Spleen (tissue), 11 donors: Measurements from ENCODE around the gene CRTC3. TPM values are rescaled to one million over a fixed set of nuclear protein-coding genes. Genes with fewer than 3 reads are reported as not detected.
A peak's percentile ranks its signal among the peaks of the same experiment; 100 is the strongest.

Experiments used
- DNase-seq: peaks from one replicate; pipeline ENCODE4 v3.0.0-alpha.2; 2020
- H3K27ac ChIP-seq, 8 donors: fragments of 200-600 bp; sonication (generic) in 7 of 8; 1 replicate in 4 of 8; 2 replicates in 4 of 8; pipeline versions ENCODE4 v1.5.0 to v1.8.0; 2016 to 2021; ENCODE audit warnings: inconsistent platforms in 4 of 8, mild to moderate bottlenecking in 4 of 8, moderate library complexity in 1 of 8
- H3K27me3 ChIP-seq, 7 donors: fragments of 200-600 bp; sonication (generic) in 6 of 7; replicated peaks in 1 of 7; 1 replicate in 4 of 7; 2 replicates in 3 of 7; pipeline versions ENCODE4 v1.5.0 to v1.8.0; 2016 to 2021; ENCODE audit warnings: inconsistent platforms in 3 of 7, mild to moderate bottlenecking in 1 of 7
- H3K36me3 ChIP-seq, 6 donors: fragments of 200-600 bp; sonication (generic) in 5 of 6; 1 replicate in 4 of 6; 2 replicates in 2 of 6; pipeline versions ENCODE4 v1.5.0 to v1.8.0; 2016 to 2021; ENCODE audit warnings: inconsistent platforms in 2 of 6
- H3K4me1 ChIP-seq, 6 donors: fragments of 200-600 bp; sonication (generic) in 5 of 6; 1 replicate in 3 of 6; 2 replicates in 3 of 6; pipeline versions ENCODE4 v1.5.0 to v1.8.0; 2016 to 2021; ENCODE audit warnings: inconsistent platforms in 3 of 6
- H3K4me3 ChIP-seq, 8 donors: fragments of 200-600 bp; sonication (generic) in 7 of 8; 1 replicate in 4 of 8; 2 replicates in 4 of 8; pipeline versions ENCODE4 v1.5.0 to v1.8.0; 2016 to 2021; ENCODE audit warnings: inconsistent platforms in 4 of 8, mild to moderate bottlenecking in 4 of 8, moderate library complexity in 2 of 8
- H3K9me3 ChIP-seq, 8 donors: fragments of 200-600 bp; sonication (generic) in 7 of 8; 1 replicate in 4 of 8; 2 replicates in 4 of 8; pipeline versions ENCODE4 v1.5.0 to v1.8.0; 2016 to 2021; ENCODE audit warnings: inconsistent platforms in 4 of 8
- POLR2A ChIP-seq, 3 donors: fragments of 450-650 bp; IDR thresholded peaks; one replicate each; pipeline ENCODE4 v1.5.1; 2017; ENCODE audit warnings: antibody characterized with exemption in 3 of 3, mild to moderate bottlenecking in 1 of 3
- POLR2AphosphoS5 ChIP-seq, 3 donors: sonication (generic); formaldehyde crosslinking; IDR thresholded peaks; one replicate each; pipeline ENCODE4 v1.5.1; 2017; ENCODE audit warnings: antibody characterized with exemption in 3 of 3
- WGBS, 5 donors: extraction: QIAGEN DNeasy Blood & Tissue Kit in 3 of 5; methylation state at CpG; one replicate each; pipeline versions ENCODE4 v1.1.5 to v1.1.7; 2013 to 2018; 5-methylcytosine and 5-hydroxymethylcytosine counted together
- intact Hi-C: fragments of 100-400 bp; cut with DNase I; formaldehyde crosslinking; loops from one replicate; pipeline ENCODE4 v1.15.0; 2023; ENCODE audit warnings: low total_unique reads
- polyA plus RNA-seq, 3 donors: library from polyadenylated mRNA; stranded (reverse); fragments of 200-250 nt; gene quantifications; one replicate each; pipeline ENCODE4 v1.2.1, GENCODE V29; 2013
- total RNA-seq, 7 donors: library from RNA; depleted of rRNA in 3 of 7; stranded (reverse); fragments of >200 nt in 3 of 7; fragmentation: NEBNext Ultra II Directional in 4 of 7; extraction: Animal tissue kit (Norgen Biotek cat#: 25700) in 4 of 7; gene quantifications; one replicate each; pipeline versions ENCODE4 v1.1.0 to v1.2.1, GENCODE V29; 2016 to 2021
- TF ChIP-seq, protein P1 (sequence below), 11 experiments: fragments of 200-600 bp in 7 of 11; fragments of 450-650 bp in 4 of 11; sonication (generic) in 4 of 11; IDR thresholded peaks in 8 of 11; conservative IDR thresholded peaks in 3 of 11; 1 replicate in 7 of 11; 2 replicates in 4 of 11; pipeline versions ENCODE4 v1.4.0 to v1.8.0; 2016 to 2021; ENCODE audit warnings: antibody characterized with exemption in 11 of 11, inconsistent platforms in 4 of 11, mild to moderate bottlenecking in 1 of 11
- donor health status: healthy with polysubstance abuse.
- donor health status: DM: no; HTN: no; CAD: no; lungs with moderate emphysema.
- donor health status: DM: no; HTN: no; CAD: no.
- donor health status: Bipolar disorder and iron deficiency.
- donor health status: healthy.
- donor health status: DM: no; HTN: no; CAD: no.
- donor health status: DM: yes; HTN: yes; CAD: no.

CRTC3 gene
- total and polyA plus RNA-seq, 10 donors: 7.7 to 51.2 (median 43.4) TPM

- no peak for DNase-seq
- intact Hi-C loops: no loop called here
Observed at GRCh38 chr15:90640862-90641261, 111.1 kb downstream of the CRTC3 start.

DNA sequence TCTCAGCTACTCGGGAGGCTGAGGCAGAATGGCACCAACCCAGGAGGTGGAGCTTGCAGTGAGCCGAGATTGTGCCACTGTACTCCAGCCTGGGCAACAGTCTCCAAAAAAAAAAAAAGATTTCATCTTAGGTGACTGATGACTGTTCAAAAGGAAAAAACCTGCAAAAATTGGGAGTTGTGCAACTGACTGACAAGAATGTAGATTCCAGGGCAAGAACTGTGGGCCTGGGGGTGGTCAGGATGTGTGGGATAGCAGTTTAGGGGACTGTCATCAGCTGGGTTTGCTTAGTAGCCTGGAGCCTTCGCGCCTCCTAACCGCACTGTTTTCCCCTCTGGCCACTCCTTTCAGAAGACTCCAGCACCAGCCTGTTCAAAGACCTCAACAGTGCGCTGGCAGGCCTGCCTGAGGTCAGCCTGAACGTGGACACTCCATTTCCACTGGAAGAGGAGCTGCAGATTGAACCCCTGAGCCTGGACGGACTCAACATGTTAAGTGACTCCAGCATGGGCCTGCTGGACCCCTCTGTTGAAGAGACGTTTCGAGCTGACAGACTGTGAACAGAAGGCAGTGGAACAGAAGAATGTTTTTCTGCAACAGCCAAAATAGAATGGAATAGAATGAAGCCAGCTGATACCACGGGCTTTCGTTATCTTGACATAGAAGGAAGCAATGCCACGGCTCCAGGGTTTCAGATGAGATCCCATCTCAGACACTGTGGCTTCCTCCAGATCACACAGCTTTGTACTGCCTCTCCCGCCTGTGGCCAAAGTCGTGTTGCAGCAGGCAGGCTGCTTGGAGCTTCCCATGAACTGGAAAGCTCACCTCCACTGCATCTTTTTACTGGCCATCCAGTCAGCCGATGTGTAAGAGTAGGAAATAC lies 112.1 kb downstream of the CRTC3 start:
- no peak for TF ChIP-seq POLR2AphosphoS5 (IDR thresholded peaks at IDR 0.05)
- no peak for TF ChIP-seq POLR2A (IDR thresholded peaks at IDR 0.05)
- TF ChIP-seq, protein P1, sequence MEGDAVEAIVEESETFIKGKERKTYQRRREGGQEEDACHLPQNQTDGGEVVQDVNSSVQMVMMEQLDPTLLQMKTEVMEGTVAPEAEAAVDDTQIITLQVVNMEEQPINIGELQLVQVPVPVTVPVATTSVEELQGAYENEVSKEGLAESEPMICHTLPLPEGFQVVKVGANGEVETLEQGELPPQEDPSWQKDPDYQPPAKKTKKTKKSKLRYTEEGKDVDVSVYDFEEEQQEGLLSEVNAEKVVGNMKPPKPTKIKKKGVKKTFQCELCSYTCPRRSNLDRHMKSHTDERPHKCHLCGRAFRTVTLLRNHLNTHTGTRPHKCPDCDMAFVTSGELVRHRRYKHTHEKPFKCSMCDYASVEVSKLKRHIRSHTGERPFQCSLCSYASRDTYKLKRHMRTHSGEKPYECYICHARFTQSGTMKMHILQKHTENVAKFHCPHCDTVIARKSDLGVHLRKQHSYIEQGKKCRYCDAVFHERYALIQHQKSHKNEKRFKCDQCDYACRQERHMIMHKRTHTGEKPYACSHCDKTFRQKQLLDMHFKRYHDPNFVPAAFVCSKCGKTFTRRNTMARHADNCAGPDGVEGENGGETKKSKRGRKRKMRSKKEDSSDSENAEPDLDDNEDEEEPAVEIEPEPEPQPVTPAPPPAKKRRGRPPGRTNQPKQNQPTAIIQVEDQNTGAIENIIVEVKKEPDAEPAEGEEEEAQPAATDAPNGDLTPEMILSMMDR (IDR thresholded peaks at IDR 0.05 in 8 of 11, conservative IDR thresholded peaks at IDR 0.05 in 3 of 11): no peak
- Histone ChIP-seq H3K9me3 (no peaks in the 10 kb centered on the region), H3K27ac (no peak overlapping the region), H3K4me3 (no peak overlapping the region), H3K4me1 (no peaks in the 10 kb centered on the region), H3K27me3 (no peaks in the 10 kb centered on the region), H3K36me3 (peaks cover 0 to 68% (median 42%) of the 10 kb centered on the region in 6 donors)
- intact Hi-C loops: no loop called here
- DNase-seq: no peak
- WGBS, 5 donors: 88 to 93% (median 90%) methylated on average over 16 of the region's 16 CpGs

More at GRCh38 chr15:90640862-90641261, 111.1 kb downstream of the CRTC3 start:
- peaks cover 0 to 68% (median 42%) of the 10 kb centered on the region in 6 donors for H3K36me3 ChIP-seq
- 85 to 92% (median 88%) methylated on average over 8 of the region's 8 CpGs for WGBS, 5 donors
- no peaks in the 10 kb centered on the region for H3K4me1 ChIP-seq
- H3K4me3 ChIP-seq: no peak overlapping the region
- H3K9me3 ChIP-seq: no peaks in the 10 kb centered on the region
- H3K27me3 ChIP-seq: no peaks in the 10 kb centered on the region
- TF ChIP-seq, protein P1 (IDR thresholded peaks at IDR 0.05 in 8 of 11, conservative IDR thresholded peaks at IDR 0.05 in 3 of 11): no peak
- TF ChIP-seq POLR2A (IDR thresholded peaks at IDR 0.05) (no peak), POLR2AphosphoS5 (IDR thresholded peaks at IDR 0.05) (no peak)
- H3K27ac ChIP-seq: no peak overlapping the region

DNA sequence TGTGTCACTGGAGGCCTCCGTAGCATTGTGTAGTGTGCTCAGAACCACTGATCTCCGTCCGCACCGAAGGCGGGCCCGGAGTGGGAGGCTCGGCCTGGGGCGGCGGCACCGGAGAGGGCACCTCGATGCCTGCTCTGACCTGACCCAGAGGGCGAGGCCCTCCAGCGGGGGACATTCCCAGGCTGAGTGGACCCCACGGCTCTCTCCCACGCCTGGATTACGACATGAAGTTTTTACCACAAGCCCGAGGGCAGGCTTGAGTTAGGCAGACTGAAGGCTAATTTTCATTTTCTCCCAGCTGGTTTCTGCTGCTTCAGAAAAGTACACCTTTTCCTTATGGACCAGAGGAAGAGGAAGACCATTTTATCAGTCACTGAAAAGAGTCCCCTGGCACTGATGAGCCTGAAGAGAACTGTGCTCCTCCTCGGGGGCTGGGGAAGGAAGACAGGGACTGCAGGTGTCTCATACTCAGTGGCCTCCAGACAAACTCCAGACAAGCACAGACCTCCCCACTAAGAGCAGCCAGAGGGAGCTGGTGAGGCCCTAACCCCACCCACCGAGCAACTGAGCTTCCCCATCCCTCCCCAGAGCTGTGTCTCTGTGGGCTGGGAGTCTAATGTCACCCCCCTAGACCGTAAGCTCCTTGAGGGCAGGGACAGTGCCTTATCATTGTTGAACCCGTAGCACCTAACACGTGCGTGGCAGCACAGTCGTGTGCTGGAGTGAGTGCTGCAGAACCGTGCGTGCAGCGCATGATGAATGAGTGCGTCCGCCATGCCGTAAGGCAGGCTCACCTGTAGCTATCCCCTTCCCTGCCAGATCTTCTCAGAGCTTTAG lies 113.0 kb downstream of the CRTC3 start:
- H3K27ac ChIP-seq: no peak overlapping the region
- intact Hi-C loops: no loop called here
- H3K27me3 ChIP-seq: no peaks in the 10 kb centered on the region
- H3K9me3 ChIP-seq: no peaks in the 10 kb centered on the region
- no peak overlapping the region for H3K4me3 ChIP-seq
- H3K4me1 ChIP-seq: peaks cover under 1 to 3% (median 1%) of the 10 kb centered on the region in 6 donors
- peaks cover 0 to 68% (median 42%) of the 10 kb centered on the region in 6 donors for H3K36me3 ChIP-seq
- peak; percentile 7 to 63 (median 35) for TF ChIP-seq POLR2AphosphoS5 (IDR thresholded peaks at IDR 0.05)
- TF ChIP-seq POLR2A (IDR thresholded peaks at IDR 0.05): no peak
- 85 to 99% (median 92%) methylated on average over 14 to 30 of the region's 30 CpGs for WGBS, 5 donors
- no peak for DNase-seq

DNA sequence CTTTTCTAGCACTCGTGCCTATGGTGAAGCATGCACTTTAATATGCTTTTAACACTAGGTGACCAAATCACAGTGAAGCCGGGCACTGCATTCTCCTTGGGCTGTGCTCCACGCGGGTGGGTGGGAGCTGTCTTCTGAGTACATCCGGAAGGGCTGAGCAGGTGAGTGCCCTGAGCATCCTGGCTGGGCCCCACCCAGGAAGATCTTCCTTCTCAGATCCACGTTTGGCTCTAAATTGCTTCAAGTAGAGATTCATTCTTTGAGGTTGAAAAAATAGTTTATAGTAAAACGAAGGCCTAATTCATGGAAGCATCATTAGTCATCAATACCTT lies 113.5 kb downstream of the CRTC3 start:
- Histone ChIP-seq H3K4me1 (peaks cover 6 to 9% (median 7%) of the 10 kb centered on the region in 6 donors), H3K27ac (peak overlapping the region in 1 of 8 donors; percentile 53), H3K9me3 (no peaks in the 10 kb centered on the region), H3K4me3 (no peak overlapping the region), H3K36me3 (peaks cover 0 to 65% (median 42%) of the 10 kb centered on the region in 6 donors), H3K27me3 (peaks cover 0 to under 1% (median 0%) of the 10 kb centered on the region in 7 donors)
- 93 to 98% (median 95%) methylated on average over 7 of the region's 7 CpGs for WGBS, 5 donors
- intact Hi-C loops: no loop called here
- peak; percentile 52 for DNase-seq
- TF ChIP-seq POLR2A (IDR thresholded peaks at IDR 0.05) (no peak), POLR2AphosphoS5 (IDR thresholded peaks at IDR 0.05) (no peak)
- TF ChIP-seq, protein P1 (IDR thresholded peaks at IDR 0.05 in 8 of 11, conservative IDR thresholded peaks at IDR 0.05 in 3 of 11): no peak
